GM18907 (cell line): Measurements from ENCODE around the gene ABCC9.
A peak's percentile ranks its signal among the peaks of the same experiment; 100 is the strongest.
"Not testable (repeated sequence)": the region's sequence is repeated elsewhere in the genome, so short reads cannot be mapped to it uniquely, and the experiment has no call there.

Experiments used
- ATAC-seq: cut with Tn5 transposase; IDR thresholded peaks from one replicate; pipeline ENCODE4 v1.9.1; 2021; ENCODE audit warnings: mild to moderate bottlenecking, moderate library complexity; ENCODE audit not compliant: unreplicated experiment

ABCC9 gene

DNA sequence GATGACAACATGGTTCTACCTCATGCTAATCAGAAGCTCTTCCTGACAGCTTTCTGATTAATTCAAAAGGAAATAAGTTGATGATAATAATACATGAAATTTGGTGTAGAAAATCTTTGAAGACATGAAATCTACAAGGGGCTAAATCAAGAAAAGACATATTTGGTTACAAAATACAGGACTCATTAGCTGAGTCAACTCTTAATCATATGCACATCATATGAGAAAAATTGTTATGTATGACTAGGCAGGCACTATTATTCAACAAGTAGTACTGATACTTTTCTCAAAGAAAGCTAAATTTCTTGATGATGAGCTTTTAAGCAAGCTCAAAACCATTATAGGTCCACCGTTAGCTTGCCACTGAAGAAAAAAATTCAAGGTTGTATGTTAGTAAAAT lies 7.1 kb downstream of the ABCC9 start:
- no peak for ATAC-seq

DNA sequence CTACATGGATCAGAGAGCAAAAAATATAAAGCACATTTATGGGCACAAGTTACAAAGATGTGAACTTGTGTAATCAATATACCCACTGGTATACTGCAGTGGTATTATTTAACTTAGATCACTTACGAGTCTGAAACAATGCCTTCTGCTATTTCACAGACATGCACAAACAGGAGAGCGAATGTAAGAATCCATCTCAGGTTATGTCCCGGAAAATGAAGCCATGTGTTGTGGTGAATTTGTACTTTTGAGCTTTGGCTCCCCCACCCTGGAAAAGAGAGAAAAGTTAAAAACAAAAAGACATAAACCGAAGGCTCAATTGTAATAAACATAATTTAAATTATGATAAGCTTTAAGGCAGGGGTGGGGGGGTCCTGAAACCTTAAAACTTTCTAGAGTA lies 7.6 kb downstream of the ABCC9 start:
- no peak for ATAC-seq

DNA sequence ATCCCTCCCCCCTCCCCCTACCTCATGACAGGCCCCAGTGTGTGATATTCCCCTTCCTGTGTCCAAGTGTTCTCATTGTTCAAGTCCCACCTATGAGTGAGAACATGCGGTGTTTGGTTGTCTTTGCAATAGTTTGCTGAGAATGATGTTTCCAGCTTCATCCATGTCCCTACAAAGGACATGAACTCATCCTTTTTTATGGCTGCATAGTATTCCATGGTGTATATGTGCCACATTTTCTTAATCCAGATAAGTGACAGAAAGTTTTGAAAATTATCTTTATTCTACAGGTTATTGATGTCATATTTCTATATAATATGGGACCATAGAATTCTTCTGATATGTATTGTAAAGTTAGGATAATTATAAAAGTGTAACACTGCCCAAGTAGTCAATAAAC lies 11.3 kb downstream of the ABCC9 start:
- not testable (repeated sequence) for ATAC-seq

DNA sequence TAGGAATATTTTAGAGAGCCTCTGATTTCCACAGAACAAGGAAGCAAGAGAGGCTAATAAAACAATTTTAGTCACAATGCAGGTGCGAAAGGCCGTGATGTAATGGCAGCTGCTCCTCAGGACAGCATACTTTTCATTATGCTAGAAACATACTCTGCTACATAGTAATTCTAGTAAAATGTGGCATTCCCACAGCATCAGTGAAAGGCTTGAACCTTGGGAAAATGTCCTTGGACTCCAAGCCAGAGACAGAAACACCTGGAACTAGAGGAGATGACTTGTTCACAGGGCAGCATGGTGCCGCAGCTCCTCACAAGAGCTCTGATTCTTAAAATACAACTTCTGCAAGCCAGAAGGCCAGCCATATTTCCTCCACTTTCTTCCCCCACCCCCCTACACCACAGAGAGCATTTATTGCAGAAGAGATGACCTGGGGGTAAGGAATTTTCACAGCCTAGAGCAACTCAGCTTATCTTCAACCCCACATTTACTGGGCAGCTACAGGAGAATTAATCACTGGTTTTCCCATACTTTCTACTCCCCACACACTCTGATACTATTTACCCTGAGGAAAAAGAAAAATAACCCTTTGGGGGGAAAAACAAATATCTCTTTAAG lies 15.8 kb downstream of the ABCC9 start:
- no peak for ATAC-seq

DNA sequence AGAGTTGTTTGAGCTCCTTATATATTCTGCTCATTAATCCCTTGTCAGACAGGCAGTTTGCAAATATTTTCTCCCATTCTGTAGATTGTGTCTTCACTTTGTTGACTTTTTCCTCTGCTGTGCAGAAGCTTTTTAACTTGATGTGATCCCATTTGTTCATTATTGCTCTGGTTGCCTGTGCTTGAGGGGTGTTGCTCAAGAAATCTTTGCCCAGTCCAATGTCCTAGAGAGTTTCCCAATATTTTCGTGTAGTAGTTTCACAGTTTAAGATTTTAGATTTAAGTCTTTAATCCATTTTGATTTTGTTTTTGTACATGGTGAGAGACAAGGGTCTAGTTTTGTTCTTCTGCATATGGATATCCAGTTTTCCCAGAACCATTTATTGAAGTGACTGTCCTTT lies 19.8 kb downstream of the ABCC9 start:
- no peak for ATAC-seq

DNA sequence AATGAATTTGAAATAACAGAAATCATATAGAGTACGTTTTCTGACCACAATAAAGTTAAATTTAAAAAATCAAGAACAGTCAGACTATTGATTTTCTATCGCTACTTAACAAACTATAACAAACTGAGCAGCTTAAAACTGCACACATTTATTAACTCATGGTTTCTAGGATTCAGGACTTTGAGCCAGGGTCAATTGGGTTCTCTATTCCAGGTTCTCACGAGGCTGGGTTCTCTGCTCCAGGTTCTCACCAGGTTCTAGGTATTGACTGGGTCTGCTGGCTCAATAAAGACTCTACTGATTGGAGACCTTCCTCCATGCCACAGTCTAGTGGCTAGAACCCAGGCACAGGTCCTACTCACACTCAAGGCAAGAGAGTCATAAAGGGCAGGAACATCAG lies 22.8 kb downstream of the ABCC9 start:
- ATAC-seq = no peak

DNA sequence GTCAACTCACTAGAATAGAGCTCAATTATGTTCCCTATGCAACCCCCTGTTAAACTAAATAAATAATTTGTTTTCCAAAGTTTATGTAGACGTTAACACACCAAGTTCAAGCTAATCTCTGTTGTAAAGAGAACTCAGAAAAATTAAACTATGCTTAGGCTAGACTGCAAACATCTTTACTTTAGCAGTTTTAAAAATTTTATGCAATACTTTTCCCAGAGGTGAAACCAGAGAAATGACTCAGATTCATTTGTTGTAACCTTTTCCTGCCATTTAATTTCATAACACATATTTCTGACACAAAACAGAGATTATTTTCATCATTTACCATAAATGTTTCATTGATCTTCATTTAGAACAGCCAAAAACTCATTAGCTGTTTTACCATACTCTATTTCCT lies 27.4 kb downstream of the ABCC9 start:
- no peak for ATAC-seq

DNA sequence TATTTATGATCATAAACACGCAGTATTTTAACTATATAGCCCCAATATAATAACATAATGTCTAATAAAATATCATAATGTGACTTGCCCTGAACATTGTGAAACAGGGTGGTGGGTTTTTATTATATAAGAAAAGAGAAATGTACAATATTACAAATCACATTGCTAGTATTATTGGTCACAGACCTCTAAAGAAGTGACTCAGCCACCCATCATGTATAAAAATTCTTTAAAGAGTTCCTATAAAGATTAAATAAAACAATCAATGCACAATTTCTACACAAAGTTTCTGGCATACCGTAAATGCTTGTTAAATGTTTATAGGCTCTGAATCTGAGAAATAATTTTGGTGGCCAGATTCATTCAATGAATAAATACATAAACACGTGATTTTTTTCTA lies 28.9 kb downstream of the ABCC9 start:
- no peak for ATAC-seq

DNA sequence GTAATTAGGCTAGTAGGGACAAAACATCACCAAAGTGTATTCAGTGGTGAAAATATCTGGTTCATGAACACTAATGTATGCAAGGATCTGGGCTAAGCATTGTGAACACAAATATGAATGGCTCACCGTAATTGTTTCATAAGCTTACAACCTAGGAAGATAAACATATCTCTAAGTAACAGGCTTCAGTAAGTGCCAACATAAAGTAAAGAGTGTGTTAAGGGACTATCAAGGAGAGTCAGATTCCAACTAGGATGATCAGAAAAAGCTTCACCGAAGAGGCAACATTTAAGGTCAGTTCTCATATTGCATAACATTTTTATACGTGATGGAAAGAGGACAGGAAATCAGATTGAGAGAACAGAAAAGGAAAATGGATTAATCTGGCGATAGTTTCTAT lies 29.4 kb downstream of the ABCC9 start:
- no peak for ATAC-seq

DNA sequence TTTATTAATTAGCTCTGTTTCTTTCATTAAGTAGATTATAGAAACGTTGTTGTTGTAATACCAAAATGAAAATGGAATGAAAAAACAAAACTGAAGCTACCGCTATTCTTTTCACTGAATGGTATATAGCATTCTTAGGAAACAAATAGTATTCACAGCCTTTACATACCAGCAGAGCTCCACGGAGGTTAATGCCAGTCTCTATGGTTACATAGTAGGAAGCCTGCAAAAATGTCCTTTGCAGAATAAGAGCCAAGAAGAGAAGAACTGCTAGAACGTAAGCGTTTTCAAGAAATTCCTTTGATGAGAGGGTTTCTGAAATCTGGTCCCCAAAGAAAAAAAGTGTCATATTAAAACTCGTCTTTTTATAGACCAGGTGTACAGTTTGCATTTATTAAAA lies 30.6 kb downstream of the ABCC9 start:
- ATAC-seq = no peak

DNA sequence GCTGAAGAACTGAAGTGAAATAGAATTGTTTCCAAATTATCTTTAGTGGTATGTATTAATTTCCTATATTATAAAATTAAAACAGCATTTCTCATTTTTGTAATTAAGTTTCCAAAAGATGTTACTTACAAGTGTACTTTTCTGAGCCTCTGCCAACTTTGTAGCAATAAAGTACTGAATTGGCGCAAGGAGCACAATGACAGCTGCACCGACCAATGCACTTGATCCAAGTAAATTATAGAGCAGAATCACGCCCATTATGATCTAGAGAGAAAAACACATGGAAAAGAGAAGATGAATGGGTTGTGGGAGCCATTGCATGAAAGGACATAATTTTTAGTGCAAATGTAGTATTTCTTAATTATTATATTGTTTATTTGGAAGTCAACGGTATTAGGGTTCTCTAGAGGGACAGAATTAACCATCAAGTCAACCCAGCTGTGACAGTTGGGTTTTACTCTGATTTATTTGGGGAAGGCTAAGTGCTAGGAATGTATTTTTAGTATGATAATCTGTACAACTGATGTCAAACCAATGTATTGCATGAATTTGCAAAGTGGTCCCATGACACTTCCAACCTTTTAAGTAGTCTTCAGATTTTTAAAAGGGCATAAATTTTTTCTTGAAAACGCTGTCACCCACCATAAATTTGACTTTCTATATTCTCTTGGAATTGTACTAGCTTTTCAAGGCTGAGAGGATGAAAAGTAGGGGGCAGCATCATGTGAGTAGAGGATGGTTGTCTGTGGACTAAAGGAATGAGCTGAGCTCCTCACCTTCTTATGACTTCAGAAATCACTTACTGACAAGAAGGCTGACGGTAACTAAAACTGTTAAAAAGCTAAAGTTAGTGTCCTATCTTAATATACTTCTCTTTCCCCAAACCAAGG lies 33.0 kb downstream of the ABCC9 start:
- ATAC-seq = no peak

DNA sequence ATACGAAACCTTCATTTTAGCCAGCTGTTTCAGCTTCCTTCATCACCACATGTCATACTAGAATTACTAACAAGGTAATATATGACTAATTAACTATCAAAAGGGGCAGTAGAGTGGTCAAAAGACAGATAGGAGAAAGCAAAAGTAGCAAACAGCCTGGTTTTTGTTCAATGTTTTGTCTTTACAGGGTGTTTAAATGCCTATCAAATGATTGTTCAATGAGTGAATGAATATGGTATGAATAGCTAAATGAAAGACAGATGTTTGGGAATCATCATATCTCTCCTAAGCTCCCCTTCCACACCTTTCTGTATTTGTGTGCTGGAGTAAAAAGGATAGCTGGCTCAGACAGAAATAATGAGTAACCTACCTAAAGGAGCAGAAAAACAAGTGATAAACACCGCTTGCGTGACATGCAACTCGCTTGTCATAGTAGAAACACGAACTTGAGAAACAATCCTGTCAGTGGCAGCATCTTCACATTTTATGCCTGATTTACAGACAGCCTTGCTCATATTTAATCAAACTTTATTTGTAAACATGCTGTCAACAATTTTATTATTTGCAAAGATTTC lies 34.2 kb downstream of the ABCC9 start:
- ATAC-seq = peak; percentile 98

DNA sequence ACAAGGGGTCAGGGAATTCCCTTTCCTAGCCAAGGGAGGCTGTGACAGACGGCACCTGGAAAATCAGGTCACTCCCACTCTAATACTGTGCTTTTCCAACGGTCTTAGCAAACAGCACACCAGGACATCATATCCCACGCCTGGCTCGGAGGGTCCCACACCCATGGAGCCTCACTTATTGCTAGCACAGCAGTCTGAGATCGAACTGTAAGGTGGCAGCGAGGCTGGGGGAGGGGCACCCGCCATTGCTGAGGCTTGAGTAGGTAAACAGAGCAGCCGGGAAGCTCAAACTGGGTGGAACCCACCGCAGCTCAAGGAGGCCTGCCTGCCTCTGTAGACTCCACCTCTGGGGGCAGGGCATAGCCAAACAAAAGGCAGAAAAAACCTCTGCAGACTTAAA lies 41.7 kb downstream of the ABCC9 start:
- ATAC-seq = not testable (repeated sequence)

DNA sequence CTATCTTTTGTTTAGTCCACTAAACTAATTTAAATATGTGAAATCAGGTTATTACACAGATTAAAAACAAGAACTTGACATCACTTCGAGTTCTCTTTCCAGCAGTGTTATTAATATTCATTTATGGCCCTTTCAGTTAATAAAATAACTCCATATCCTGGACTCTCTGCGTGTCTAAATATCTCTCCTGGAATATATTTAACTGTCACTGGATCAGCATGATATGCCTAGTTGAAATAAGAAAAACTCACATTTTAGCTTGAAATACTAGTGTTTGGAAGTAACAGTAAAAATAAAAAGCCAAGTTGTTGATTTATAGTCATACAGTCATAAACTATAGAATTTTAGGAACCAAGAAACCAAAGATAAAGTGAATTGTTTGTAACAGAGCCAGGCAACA lies 45.6 kb downstream of the ABCC9 start:
- no peak for ATAC-seq

DNA sequence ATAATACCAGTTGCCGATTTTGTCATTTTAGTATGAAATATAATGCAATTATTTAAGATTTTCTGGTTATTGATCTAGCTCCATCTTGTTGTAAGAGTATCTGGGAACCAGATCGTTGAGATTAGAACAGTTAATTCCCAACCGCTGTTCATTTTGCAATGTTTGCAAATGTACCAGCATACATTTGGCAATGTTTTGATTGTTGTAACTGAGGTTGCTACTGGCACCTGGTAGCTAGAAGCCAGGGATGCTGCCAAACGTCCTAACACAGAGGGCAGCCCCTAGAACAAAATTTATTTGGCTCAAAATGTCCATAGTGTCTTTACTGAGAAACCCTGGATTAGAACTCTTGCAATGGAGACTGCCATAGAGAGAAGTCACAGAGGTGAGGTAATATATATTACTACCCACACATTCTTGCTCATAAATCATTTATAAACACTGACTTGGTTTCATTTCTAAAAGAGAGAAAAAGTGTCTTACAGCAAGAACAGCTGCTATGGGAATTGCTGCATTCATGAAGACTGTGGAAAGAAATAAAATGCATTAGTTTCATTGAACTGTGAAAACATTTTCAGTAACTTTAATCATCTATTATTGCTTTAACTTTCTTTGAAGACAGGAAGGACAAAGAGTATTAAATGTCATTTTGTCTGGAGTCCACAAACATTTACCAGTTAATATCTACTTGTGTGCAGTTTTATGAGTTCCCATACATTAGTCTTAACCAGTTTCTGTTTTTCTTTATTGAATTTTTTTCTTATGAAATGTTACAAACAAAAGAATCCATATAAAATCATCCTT lies 46.2 kb downstream of the ABCC9 start:
- ATAC-seq = peak; percentile 72

DNA sequence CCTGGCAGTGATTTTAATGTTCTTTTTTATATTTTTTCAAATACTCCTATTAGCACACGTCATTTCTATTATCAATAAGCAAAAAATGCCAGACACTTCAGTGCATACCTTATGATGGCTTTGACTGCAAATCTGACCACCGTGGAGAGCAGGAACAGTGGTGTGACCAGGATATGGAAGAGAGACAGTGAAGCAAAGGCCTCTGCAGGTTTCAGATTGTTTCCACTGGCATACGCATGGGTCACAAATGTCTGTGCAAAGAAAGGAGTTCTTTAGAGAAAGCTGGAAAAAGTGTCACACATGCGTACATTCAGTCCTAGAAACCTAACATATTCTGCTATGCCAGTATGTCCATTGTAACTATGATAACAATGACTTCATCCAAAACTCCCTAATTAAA lies 47.3 kb downstream of the ABCC9 start:
- no peak for ATAC-seq

DNA sequence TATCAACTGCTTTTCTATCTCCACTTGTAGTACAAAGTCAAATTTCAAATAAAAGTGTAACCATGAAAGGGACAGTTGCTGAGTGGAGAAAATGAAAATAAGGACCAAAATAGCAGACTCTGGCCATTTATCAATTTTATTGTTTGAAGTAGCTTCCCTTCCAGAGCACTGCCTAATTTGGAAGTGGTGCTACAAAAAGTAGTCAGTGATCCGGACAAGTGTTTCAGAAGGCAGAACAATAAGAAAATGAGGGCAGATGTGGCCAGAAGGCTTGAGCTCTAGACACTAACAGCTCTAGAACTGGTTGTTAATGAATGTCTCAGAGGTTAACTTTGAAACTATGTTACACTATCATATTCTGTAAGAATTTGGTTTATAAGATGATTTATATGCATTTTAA lies 48.9 kb downstream of the ABCC9 start:
- peak; percentile 56 for ATAC-seq

DNA sequence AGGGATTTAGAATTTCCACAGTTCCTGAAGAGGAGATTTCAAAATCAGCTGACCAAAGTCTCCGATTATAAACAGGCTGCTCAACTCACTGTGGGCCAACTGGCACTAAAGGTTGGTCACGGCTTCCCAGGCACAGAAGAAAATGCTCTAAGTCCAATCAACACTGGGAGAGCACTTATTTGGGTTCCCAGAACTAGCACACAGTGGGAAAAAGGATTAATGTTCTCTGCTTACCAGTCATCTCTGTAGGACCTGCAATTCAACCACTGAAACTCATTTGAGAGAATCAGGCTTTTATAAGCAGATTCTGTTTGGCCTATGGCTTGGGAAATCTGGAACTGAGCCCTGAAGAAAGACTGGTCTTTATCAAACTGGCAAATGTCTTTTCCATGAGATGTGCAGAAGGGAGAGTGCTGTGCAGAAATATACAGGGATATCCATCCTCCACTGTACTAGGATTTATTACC lies 49.4 kb downstream of the ABCC9 start:
- ATAC-seq = no peak

DNA sequence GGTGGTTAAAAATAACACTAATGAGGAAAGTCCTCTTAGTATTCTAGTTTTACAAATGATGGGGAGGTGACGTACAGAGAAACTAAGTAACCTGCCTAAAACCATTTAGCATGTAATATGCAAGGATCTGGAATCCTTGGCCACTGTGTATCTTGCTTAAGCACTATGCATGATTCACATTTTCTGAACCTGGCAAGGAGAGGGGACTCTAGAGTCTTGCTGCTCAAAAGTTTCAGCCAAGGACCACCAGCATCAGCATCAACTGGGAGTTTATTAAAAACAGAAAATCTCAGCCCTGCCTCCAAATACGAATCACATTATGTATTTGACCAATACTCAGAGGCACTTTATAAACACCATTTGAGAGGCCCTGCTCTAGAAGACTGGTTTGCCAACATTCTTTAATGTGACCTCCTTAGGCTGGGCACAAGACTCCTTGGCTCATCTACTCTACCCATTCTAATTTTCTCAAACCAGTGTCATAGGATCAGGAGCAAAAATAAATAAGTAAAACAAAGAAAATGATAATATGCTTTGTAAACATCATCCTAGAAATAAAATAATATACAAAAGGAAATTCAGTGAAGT lies 52.9 kb downstream of the ABCC9 start:
- ATAC-seq = no peak

DNA sequence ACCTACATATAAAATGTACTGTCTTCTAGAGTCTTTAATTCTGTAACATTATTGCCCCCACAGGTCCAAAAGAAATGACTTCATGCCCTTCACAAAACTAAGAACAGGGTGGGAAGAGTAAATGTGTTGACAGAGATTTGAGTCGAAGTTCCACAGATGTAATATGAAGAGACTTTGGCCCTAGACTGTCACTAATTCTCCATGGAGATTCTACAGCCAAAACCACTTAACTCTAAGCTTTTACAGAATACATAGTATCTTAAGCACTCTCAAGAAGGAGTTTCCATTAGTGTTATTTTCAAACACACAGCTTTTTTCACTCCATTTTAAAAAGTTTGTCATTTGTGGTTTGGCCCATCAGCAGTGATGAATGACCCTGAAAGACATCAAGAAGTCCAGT lies 56.3 kb downstream of the ABCC9 start:
- no peak for ATAC-seq

DNA sequence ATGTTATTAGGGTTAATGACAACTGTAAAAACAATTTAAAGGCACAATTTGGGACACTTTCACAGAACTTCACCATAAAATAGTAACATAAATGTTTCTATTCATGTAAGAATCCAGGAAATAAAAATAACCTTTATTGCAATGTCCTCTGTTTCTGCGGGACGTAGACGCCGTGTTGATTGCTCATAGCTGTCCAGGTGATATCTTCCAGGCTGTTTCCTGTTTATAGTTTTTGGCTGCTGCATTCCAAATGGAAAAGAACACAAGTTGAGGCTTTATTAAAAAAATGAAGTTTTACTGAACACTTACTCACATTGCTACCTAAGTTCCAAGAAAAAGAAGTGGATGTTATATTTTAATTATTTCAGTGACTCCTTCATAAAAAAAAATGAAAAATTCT lies 58.6 kb downstream of the ABCC9 start:
- ATAC-seq = no peak
